Tibial artery (tissue), 4 donors: Measurements from ENCODE around the gene GSTP1.

Source experiments
- DNase-seq, 2 donors: peaks; one replicate each; pipeline ENCODE4 v3.0.0-alpha.2; 2019
- H3K27ac ChIP-seq, 2 donors: fragments of 200-600 bp; sonication (generic) in 1 of 2; 1 replicate in 1 of 2; 2 replicates in 1 of 2; pipeline ENCODE4 v1.5.1; 2018 to 2019; ENCODE audit warnings: mild to moderate bottlenecking in 1 of 2
- H3K27me3 ChIP-seq, 2 donors: fragments of 200-600 bp; sonication (generic) in 1 of 2; one replicate each; pipeline versions ENCODE4 v1.5.1 to v1.6.0; 2016 to 2019
- H3K36me3 ChIP-seq, 3 donors: fragments of 200-600 bp; sonication (generic) in 2 of 3; one replicate each; pipeline ENCODE4 v1.5.1; 2016 to 2019; ENCODE audit warnings: mild to moderate bottlenecking in 2 of 3
- H3K4me1 ChIP-seq, 4 donors: fragments of 200-600 bp; sonication (generic) in 2 of 4; 1 replicate in 3 of 4; 2 replicates in 1 of 4; pipeline ENCODE4 v1.5.1; 2016 to 2019
- H3K4me3 ChIP-seq, 2 donors: fragments of 200-600 bp; sonication (generic) in 1 of 2; 1 replicate in 1 of 2; 2 replicates in 1 of 2; pipeline ENCODE4 v1.5.1; 2018 to 2019; ENCODE audit warnings: mild to moderate bottlenecking in 2 of 2
- H3K9me3 ChIP-seq, 3 donors: fragments of 200-600 bp; sonication (generic) in 1 of 3; one replicate each; pipeline ENCODE4 v1.5.1; 2016 to 2019
- intact Hi-C: fragments of 100-400 bp; cut with DNase I; formaldehyde crosslinking; loops from one replicate; pipeline ENCODE4 v1.15.0; 2023; ENCODE audit warnings: low total_unique reads
- TF ChIP-seq, protein P1 (sequence below), 2 experiments: fragments of 200-600 bp in 1 of 2; fragments of 450-650 bp in 1 of 2; IDR thresholded peaks; one replicate each; pipeline ENCODE4 v1.5.1; 2017 to 2019; ENCODE audit warnings: antibody characterized with exemption in 2 of 2, mild to moderate bottlenecking in 1 of 2, moderate library complexity in 1 of 2

Gene GSTP1

DNA sequence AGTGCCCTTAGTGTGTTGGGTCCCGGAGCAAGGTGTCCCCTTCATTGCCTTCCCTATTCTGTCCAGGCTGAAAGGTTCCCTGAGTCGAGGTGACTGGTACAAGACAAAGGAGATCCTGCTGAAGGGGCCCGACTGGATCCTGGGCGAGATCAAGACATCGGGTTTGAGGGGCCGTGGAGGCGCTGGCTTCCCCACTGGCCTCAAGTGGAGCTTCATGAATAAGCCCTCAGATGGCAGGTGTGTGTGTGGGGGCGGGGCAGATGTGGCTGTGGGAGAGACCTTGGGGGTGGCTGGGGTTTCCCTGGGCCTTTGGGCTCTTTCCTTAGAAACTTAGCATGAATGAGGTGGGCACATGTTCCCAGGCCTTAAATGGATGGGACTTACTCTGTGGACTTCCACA, 24.9 kb downstream of the GSTP1 start:
- no peak overlapping the region for H3K4me3 ChIP-seq
- no peaks in the 10 kb centered on the region for H3K9me3 ChIP-seq
- H3K27ac ChIP-seq, result no peak overlapping the region
- TF ChIP-seq, protein P1, sequence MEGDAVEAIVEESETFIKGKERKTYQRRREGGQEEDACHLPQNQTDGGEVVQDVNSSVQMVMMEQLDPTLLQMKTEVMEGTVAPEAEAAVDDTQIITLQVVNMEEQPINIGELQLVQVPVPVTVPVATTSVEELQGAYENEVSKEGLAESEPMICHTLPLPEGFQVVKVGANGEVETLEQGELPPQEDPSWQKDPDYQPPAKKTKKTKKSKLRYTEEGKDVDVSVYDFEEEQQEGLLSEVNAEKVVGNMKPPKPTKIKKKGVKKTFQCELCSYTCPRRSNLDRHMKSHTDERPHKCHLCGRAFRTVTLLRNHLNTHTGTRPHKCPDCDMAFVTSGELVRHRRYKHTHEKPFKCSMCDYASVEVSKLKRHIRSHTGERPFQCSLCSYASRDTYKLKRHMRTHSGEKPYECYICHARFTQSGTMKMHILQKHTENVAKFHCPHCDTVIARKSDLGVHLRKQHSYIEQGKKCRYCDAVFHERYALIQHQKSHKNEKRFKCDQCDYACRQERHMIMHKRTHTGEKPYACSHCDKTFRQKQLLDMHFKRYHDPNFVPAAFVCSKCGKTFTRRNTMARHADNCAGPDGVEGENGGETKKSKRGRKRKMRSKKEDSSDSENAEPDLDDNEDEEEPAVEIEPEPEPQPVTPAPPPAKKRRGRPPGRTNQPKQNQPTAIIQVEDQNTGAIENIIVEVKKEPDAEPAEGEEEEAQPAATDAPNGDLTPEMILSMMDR (IDR thresholded peaks at IDR 0.05), result no peak
- intact Hi-C loops, result no loop called here
- H3K27me3 ChIP-seq, result no peaks in the 10 kb centered on the region
- DNase-seq, result no peak
- peaks cover 0 to 22% (median 18%) of the 10 kb centered on the region in 4 donors for H3K4me1 ChIP-seq
- peaks cover 18 to 52% (median 45%) of the 10 kb centered on the region in 3 donors for H3K36me3 ChIP-seq

DNA sequence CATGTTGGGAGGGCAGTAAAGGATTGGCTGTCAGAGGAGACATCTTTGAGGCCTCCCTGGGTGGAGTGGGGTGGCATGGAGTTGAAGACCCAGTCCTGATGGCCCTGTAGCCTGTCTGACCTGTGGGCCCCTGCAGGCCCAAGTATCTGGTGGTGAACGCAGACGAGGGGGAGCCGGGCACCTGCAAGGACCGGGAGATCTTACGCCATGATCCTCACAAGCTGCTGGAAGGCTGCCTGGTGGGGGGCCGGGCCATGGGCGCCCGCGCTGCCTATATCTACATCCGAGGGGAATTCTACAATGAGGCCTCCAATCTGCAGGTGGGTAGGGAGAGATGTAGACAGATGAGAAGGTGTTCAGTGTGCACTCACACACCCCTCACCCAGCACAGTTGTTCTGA, 25.7 kb downstream of the GSTP1 start:
- Histone ChIP-seq H3K27me3 (peaks cover 0 to 2% of the 10 kb centered on the region in 2 donors), H3K36me3 (peaks cover 18 to 52% (median 45%) of the 10 kb centered on the region in 3 donors), H3K27ac (no peak overlapping the region), H3K9me3 (no peaks in the 10 kb centered on the region), H3K4me1 (peaks cover 0 to 30% (median 26%) of the 10 kb centered on the region in 4 donors), H3K4me3 (no peak overlapping the region)
- intact Hi-C loops, result no loop called here
- DNase-seq, result no peak
- TF ChIP-seq, protein P1 (IDR thresholded peaks at IDR 0.05), result no peak

GRCh38 chr11:67610302-67610868, 26.8 kb downstream of the GSTP1 start:
- intact Hi-C loops, result loop anchor here (5.0 kb wide), 1 partner anchor 38 kb away; no protein-coding TSS in a partner anchor
- peaks cover 0 to 12% of the 10 kb centered on the region in 2 donors for H3K27me3 ChIP-seq
- peaks cover 0 to 35% (median 29%) of the 10 kb centered on the region in 4 donors for H3K4me1 ChIP-seq
- no peak overlapping the region for H3K27ac ChIP-seq
- peaks cover 18 to 52% (median 45%) of the 10 kb centered on the region in 3 donors for H3K36me3 ChIP-seq
- TF ChIP-seq, protein P1 (IDR thresholded peaks at IDR 0.05), result no peak
- no peaks in the 10 kb centered on the region for H3K9me3 ChIP-seq
- H3K4me3 ChIP-seq, result no peak overlapping the region
- DNase-seq, result no peak

- Histone ChIP-seq H3K27ac (no peak overlapping the region), H3K4me1 (peaks cover 0 to 34% (median 25%) of the 10 kb centered on the region in 4 donors), H3K36me3 (peaks cover 18 to 52% (median 45%) of the 10 kb centered on the region in 3 donors), H3K27me3 (peaks cover 0 to 20% of the 10 kb centered on the region in 2 donors), H3K9me3 (no peaks in the 10 kb centered on the region), H3K4me3 (no peak overlapping the region)
- TF ChIP-seq, protein P1 (IDR thresholded peaks at IDR 0.05), result no peak
- intact Hi-C loops, result loop anchor here (5.0 kb wide), 1 partner anchor 39 kb away; no protein-coding TSS in a partner anchor
- no peak for DNase-seq
These were observed 27.6 kb downstream of the GSTP1 start for GRCh38 chr11:67611165-67611564.

- no peak for DNase-seq
- intact Hi-C loops, result loop anchor here (5.0 kb wide), 1 partner anchor 40 kb away; no protein-coding TSS in a partner anchor
- peaks cover 0 to 33% (median 21%) of the 10 kb centered on the region in 4 donors for H3K4me1 ChIP-seq
- H3K27me3 ChIP-seq, result peaks cover 0 to 23% of the 10 kb centered on the region in 2 donors
- H3K36me3 ChIP-seq, result peaks cover 18 to 52% (median 45%) of the 10 kb centered on the region in 3 donors
- no peak overlapping the region for H3K4me3 ChIP-seq
- TF ChIP-seq, protein P1 (IDR thresholded peaks at IDR 0.05), result no peak
- no peak overlapping the region for H3K27ac ChIP-seq
- H3K9me3 ChIP-seq, result no peaks in the 10 kb centered on the region
These were observed 28.3 kb downstream of the GSTP1 start for GRCh38 chr11:67611704-67612587.
